Measurements from ENCODE around the gene PPP2R1B. TPM values are rescaled to one million over a fixed set of nuclear protein-coding genes. Genes with fewer than 3 reads are reported as not detected.

The PPP2R1B gene
- total and polyA plus RNA-seq, 2 of the 8 experiments (the other 6 are each of a cell fraction or from before 2014, with no cell fraction given), result 25.8 to 87.0 TPM

DNA sequence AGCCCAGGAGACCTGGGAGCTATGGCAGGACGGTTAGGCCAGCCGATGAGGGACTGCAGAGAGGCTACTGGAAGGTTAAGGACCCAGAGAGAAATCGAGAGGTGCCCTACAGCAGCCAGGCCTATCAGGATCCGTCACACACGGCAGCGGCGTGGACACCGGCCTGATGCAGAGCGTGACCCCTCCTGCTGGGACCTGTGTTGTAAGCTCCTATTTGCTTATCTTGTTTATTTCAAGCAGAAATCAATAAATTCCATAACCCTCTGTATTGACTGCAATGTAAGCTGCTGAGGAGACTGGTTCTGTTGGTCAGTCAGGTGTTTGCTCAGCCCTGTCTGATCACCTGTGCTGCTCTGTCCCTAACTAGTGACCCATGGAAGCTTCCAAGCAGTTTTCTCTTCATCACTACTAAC, 39.9 kb downstream of the PPP2R1B start:
- H3K18ac ChIP-seq (ENCODE audit: extremely low read depth, low read length), result no peak overlapping the region
- no peak overlapping the region for H2BK15ac ChIP-seq (ENCODE audit: low read length)
- 95% methylated on average over 9 of the region's 9 CpGs; no CpG with 5 or more reads in 1 of the 2 experiments for WGBS, 2 experiments (ENCODE audit: extremely low coverage in 1 of 2, insufficient coverage in 1 of 2, insufficient read length in 1 of 2, insufficient replicate concordance in 2 of 2, low coverage in 1 of 2, low lambda C conversion rate in 2 of 2, missing lambda C conversion rate in 1 of 2)
- no peak overlapping the region for H3K9ac ChIP-seq (replicated peaks in 1 of 4; ENCODE audit: extremely low read depth in 1 of 4, low read depth in 3 of 4, low read length in 3 of 4)
- no peaks in the 10 kb centered on the region for H3K23me2 ChIP-seq (ENCODE audit: low read depth, low read length)
- no peaks in the 10 kb centered on the region for H3K9me3 ChIP-seq (ENCODE audit: insufficient read depth in 2 of 2, low read depth in 1 of 2, low read length in 1 of 2)
- no peak for DNase-seq (ENCODE audit: low read depth in 1 of 2, low spot score in 2 of 2)
- no peak for FAIRE-seq
- no peak overlapping the region for H3K27ac ChIP-seq (ENCODE audit: low read depth, low read length)
- H3K79me1 ChIP-seq (ENCODE audit: low read depth, low read length), result no peaks in the 10 kb centered on the region
- H2BK120ac ChIP-seq (replicated peaks; ENCODE audit: low read depth, low read length), result no peak overlapping the region
- H3K36me3 ChIP-seq (ENCODE audit: control insufficient read depth in 2 of 4, insufficient read depth in 4 of 4, low read length in 3 of 4), result peaks cover 0 to 13% (median 1%) of the 10 kb centered on the region in 4 experiments; a peak in 5 of 8 replicates
- no peak overlapping the region for H2BK12ac ChIP-seq (ENCODE audit: low read depth, low read length)
- TF ChIP-seq CBX5 (IDR thresholded peaks at IDR 0.05; ENCODE audit: low read depth, low read length) (no peak), KDM4A (IDR thresholded peaks at IDR 0.05; ENCODE audit: low read depth, low read length, severe bottlenecking) (no peak), EP300 (IDR thresholded peaks at IDR 0.05; ENCODE audit: borderline replicate concordance in 1 of 2, low read depth in 2 of 2, low read length in 2 of 2) (no peak), ZNF274 (IDR thresholded peaks at IDR 0.05; ENCODE audit: borderline replicate concordance, extremely low read depth, low read length) (no peak), TAF7 (optimal IDR thresholded peaks at IDR 0.05; ENCODE audit: borderline replicate concordance, low read depth, low read length) (no peak), NRF1 (IDR thresholded peaks at IDR 0.05; ENCODE audit: low read depth, low read length) (no peak), CBX8 (IDR thresholded peaks at IDR 0.05; ENCODE audit: borderline replicate concordance, low read depth, low read length) (no peak), CHD2 (IDR thresholded peaks at IDR 0.05; ENCODE audit: low read length) (no peak), CHD1 (IDR thresholded peaks at IDR 0.05; ENCODE audit: low read depth, low read length) (no peak), GTF2F1 (IDR thresholded peaks at IDR 0.05; ENCODE audit: borderline replicate concordance, low read depth, low read length) (no peak), RBBP5 (IDR thresholded peaks at IDR 0.05; ENCODE audit: borderline replicate concordance, low read depth, low read length) (no peak), ASH2L (IDR thresholded peaks at IDR 0.05; ENCODE audit: low read length) (no peak), SP4 (IDR thresholded peaks at IDR 0.05; ENCODE audit: low read length) (no peak), SIX5 (IDR thresholded peaks at IDR 0.05; ENCODE audit: low read depth, low read length) (no peak)
- peaks cover 2 to 5% of the 10 kb centered on the region in 2 experiments for H4K20me1 ChIP-seq (replicated peaks in 1 of 2; ENCODE audit: control insufficient read depth in 1 of 2, insufficient read depth in 2 of 2, low read length in 2 of 2)
- POLR2A ChIA-PET (ENCODE audit: partially characterized antibody), result interaction anchor here (0.7 to 1.6 kb wide), 3 partner anchors 9 to 13 kb away, joined by 3 to 4 read pairs (median 4); no protein-coding TSS in a partner anchor
- no peak overlapping the region for H4K91ac ChIP-seq (replicated peaks; ENCODE audit: insufficient read length, low read length)
- H2BK20ac ChIP-seq (ENCODE audit: low read length), result no peak overlapping the region
- no peak overlapping the region for H4K5ac ChIP-seq (ENCODE audit: insufficient read length, low read depth, low read length)
- H3K27me3 ChIP-seq (replicated peaks in 1 of 4; ENCODE audit: control insufficient read depth in 3 of 4, extremely low read depth in 1 of 4, insufficient read depth in 3 of 4, low read length in 3 of 4), result no peaks in the 10 kb centered on the region
- CTCF ChIA-PET (ENCODE audit: partially characterized antibody), result interaction anchor here (0.6 to 3.0 kb wide), 8 partner anchors 9 to 349 kb away, joined by 3 to 11 read pairs (median 6); no protein-coding TSS in a partner anchor
- H2AK5ac ChIP-seq (ENCODE audit: low read depth, low read length), result no peak overlapping the region
- no peak overlapping the region for H3K4ac ChIP-seq (replicated peaks; ENCODE audit: insufficient read length, low read depth, low read length)
- no peaks in the 10 kb centered on the region for H3K79me2 ChIP-seq (ENCODE audit: control insufficient read depth in 1 of 2, insufficient read depth in 2 of 2, low read length in 2 of 2)
- H4K8ac ChIP-seq (ENCODE audit: extremely low read depth, insufficient read depth, low read length), result no peak overlapping the region
- no peak overlapping the region for H3K4me3 ChIP-seq (ENCODE audit: extremely low read depth in 1 of 4, insufficient read depth in 2 of 4, low read depth in 3 of 4, low read length in 4 of 4)
- peaks cover 0 to 11% (median 5%) of the 10 kb centered on the region in 4 experiments; a peak in 2 of 7 replicates for H3K4me1 ChIP-seq (replicated peaks in 1 of 4; ENCODE audit: control insufficient read depth in 3 of 4, insufficient read depth in 4 of 4, low read length in 3 of 4)
- no peak overlapping the region for H2BK5ac ChIP-seq (ENCODE audit: low read depth, low read length)
- H3K23ac ChIP-seq (ENCODE audit: insufficient read length), result no peak overlapping the region
- H3K4me2 ChIP-seq (ENCODE audit: insufficient read depth in 1 of 2, low read depth in 2 of 2, low read length in 2 of 2), result no peak overlapping the region
- no peak overlapping the region for H3K14ac ChIP-seq (ENCODE audit: insufficient read length)
- no peak overlapping the region for H2AFZ ChIP-seq (ENCODE audit: low read length)
- H3K56ac ChIP-seq (replicated peaks; ENCODE audit: insufficient read length, low read depth, low read length), result no peak overlapping the region

All from H1 (cell line).